LNCaP clone FGC (cell line): ENCODE measurements around the gene SLC22A16.
A peak's percentile ranks its signal among the peaks of the same experiment; 100 is the strongest.
"Not testable (repeated sequence)": the region's sequence is repeated elsewhere in the genome, so short reads cannot be mapped to it uniquely, and the experiment has no call there.

ENCODE experiments used
- DNase-seq: peaks from one replicate; pipeline ENCODE4 v3.0.0-alpha.2; 2011; ENCODE audit warnings: low read depth
- H3K4me3 ChIP-seq: 2 replicates; pipeline ENCODE4 v1.5.1; 2011; ENCODE audit warnings: mild to moderate bottlenecking, low read depth, low read length, control low read depth
- TF ChIP-seq, protein P1 (sequence below): IDR thresholded peaks from 2 replicates; pipeline ENCODE4 v1.5.1; 2012; ENCODE audit warnings: mild to moderate bottlenecking; ENCODE audit not compliant: control insufficient read depth, insufficient read depth; ENCODE audit errors: extremely low read depth

Gene SLC22A16

DNA sequence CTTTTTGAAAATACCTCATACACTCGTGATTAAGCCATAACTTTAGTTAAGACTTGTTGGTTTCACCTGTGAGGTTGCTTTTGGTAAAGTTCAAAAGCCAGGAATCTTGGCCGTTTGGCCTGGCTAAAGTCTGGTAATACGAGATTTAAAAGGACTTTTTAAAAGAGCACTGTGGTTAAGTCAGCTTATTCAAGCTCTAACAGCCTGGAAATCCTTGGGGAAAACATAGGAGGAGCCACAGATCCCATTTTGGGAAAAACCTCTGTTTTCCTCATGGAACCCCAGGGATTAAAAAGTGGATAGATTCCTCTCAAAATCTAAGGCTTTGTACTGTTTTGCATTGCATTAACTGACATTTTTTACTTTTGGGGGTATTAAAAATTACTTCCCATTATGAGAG is 13.7 kb upstream of the SLC22A16 start:
- DNase-seq = no peak
- no peak overlapping the region for H3K4me3 ChIP-seq
- TF ChIP-seq, protein P1, sequence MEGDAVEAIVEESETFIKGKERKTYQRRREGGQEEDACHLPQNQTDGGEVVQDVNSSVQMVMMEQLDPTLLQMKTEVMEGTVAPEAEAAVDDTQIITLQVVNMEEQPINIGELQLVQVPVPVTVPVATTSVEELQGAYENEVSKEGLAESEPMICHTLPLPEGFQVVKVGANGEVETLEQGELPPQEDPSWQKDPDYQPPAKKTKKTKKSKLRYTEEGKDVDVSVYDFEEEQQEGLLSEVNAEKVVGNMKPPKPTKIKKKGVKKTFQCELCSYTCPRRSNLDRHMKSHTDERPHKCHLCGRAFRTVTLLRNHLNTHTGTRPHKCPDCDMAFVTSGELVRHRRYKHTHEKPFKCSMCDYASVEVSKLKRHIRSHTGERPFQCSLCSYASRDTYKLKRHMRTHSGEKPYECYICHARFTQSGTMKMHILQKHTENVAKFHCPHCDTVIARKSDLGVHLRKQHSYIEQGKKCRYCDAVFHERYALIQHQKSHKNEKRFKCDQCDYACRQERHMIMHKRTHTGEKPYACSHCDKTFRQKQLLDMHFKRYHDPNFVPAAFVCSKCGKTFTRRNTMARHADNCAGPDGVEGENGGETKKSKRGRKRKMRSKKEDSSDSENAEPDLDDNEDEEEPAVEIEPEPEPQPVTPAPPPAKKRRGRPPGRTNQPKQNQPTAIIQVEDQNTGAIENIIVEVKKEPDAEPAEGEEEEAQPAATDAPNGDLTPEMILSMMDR = no peak

DNA sequence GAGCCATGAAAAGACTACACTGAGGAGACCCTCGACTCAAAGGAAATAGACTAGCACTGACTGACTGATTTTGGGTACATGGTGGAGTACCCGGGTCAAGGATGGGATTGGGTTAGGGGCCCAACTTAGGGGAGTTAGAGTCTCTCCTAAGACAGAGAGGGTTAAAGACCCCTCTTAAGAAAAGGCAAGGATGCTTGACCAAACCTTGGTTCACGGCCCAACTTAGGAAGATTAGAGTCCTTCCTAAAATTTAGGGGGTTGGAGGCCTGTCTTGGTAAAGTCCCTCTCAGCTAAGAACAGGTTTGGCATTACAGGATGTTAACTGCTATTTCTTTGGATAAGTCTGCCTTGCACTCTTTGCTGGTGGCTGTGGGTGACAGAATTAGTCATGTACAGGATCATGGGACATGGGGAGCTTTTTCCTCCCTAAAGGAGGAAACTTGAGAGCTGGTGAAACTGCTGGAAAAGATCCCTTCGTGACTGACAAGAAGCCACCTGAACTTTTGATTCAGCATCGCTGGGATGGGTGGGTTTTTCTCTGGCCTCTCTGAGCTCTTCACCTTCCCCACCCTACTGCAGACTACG is 12.3 kb upstream of the SLC22A16 start:
- DNase-seq = no peak
- TF ChIP-seq, protein P1 = no peak
- H3K4me3 ChIP-seq = no peak overlapping the region

DNA sequence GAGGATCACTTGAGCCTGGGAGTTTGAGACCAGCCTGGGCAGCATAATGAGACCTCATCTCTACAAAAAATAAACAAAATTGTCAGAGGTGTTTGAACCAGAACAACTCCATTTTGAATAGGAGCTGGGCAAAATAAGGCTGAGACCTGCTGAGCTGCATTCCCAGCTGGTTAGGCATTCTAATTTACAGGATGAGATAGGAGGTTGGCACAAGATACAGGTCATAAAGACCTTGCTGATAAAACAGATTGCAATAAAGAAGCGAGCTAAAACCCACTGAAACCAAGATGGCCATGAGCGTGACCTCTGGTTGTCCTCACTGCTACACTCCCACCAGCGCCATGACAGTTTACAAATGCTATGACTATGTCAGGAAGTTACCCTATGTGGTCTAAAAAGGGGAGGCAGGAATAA is 11.6 kb upstream of the SLC22A16 start:
- not testable (repeated sequence) for DNase-seq, H3K4me3 ChIP-seq

DNA sequence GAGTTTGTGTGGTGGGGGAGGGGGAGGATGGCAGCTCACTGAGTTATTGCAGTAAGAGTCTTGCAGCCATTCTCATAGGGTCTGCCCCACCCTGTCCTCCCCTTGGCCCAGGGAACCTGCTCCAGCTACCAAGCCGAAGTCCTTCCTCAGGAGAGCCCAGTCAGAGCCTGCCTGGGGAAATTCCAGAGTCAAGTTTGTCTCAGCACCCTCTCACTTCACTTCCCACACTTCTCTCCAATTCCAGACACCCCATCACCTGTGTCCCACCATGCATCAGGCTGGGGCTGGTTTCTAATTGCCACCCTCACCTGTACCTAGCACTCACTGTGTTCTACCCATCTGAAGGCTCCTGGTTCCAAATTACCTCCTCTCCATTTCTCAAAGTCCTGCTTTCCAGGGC is 10.3 kb upstream of the SLC22A16 start:
- DNase-seq = no peak
- no peak overlapping the region for H3K4me3 ChIP-seq
- TF ChIP-seq, protein P1 = no peak

DNA sequence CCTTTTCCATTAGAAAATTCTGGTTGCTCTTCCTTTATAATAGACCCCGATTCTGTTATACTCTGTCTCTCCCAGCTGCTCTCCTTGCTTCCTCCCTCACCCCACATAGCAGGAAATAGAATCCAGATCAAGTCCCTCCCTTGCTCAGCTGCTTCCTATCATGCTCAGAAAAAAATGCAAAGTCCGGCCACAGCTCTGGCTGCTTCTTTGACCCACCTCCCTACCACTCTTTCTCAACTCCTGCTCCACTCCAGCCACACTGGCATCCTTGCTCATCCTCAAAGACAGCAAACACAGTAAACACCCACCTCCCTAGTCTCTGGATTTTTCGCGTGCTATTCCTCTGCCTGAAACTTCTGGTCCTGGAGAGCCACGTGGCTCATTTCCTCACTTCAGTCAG is 9.1 kb upstream of the SLC22A16 start:
- TF ChIP-seq, protein P1 = no peak
- no peak overlapping the region for H3K4me3 ChIP-seq
- DNase-seq = no peak

DNA sequence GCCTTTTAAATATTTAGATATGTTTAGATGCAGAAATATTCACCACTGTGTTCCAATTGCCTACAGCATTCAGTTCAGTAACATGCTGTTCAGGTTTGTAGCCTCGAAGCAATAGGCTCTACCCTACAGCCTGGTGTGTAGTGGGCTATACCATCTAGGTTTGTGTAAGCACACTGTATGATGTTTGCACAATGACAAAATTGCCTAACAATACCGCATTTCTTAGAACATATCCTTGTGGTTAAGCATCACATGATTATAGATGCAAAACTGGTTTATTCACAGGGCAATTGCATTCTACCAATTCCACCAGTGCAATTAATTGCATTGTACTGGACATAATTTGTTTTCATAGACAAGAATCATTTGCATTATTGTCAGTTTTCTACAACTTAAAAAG is 7.9 kb upstream of the SLC22A16 start:
- peak; percentile 34 for DNase-seq
- no peak overlapping the region for H3K4me3 ChIP-seq
- TF ChIP-seq, protein P1 = no peak

DNA sequence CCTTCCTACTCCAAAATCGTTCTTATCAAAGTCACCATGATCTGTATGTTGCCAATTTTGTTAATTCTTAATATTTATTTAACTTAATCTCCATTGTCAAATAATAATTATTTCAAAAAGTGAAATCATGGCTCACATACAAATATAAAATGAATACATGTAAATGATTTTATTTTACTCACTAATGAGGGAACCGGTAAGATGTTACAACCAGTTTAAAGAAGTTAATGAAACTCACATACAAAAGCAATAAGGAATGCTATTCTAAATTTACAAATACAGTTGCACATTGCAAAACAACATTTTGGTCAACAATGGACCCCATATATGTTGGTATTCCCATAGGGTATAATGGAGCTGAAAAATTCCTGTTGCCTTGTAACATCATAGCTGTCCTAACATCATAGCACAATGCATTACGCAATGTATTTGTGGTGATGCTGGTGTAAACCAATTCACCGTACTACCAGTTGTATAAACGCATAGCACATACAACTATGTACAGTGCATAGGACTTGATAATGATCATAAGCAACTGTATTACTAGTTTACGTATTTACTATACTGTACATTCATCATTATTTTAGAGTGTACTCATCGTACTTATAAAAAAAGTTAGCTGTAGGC is 6.5 kb upstream of the SLC22A16 start:
- peak; percentile 39 for DNase-seq
- TF ChIP-seq, protein P1 = no peak
- peak overlapping the region; percentile 32; the same call in 1 of the 2 replicates for H3K4me3 ChIP-seq
